HG03139 (cell line): Measurements from ENCODE around the gene FPGS.
A peak's percentile ranks its signal among the peaks of the same experiment; 100 is the strongest.
"Not testable (repeated sequence)": the region's sequence is repeated elsewhere in the genome, so short reads cannot be mapped to it uniquely, and the experiment has no call there.

Source experiments
- ATAC-seq: cut with Tn5 transposase; IDR thresholded peaks from one replicate; pipeline ENCODE4 v1.9.1; 2021; ENCODE audit not compliant: unreplicated experiment

Gene FPGS

GRCh38 chr9:127770905-127771569 lies 31.6 kb upstream of the FPGS start:
- peak; percentile 90 for ATAC-seq

GRCh38 chr9:127771570-127772189 lies 31.0 kb upstream of the FPGS start:
- no peak for ATAC-seq

- ATAC-seq: no peak
Measured at GRCh38 chr9:127772603-127773002, 30.1 kb upstream of the FPGS start.

GRCh38 chr9:127773272-127773671 lies 29.4 kb upstream of the FPGS start:
- no peak for ATAC-seq

GRCh38 chr9:127773981-127774380 lies 28.7 kb upstream of the FPGS start:
- ATAC-seq: no peak

GRCh38 chr9:127776195-127776923 lies 26.3 kb upstream of the FPGS start:
- ATAC-seq: no peak

GRCh38 chr9:127776924-127777289 lies 25.8 kb upstream of the FPGS start:
- no peak for ATAC-seq

GRCh38 chr9:127777368-127777980 lies 25.2 kb upstream of the FPGS start:
- no peak for ATAC-seq

- no peak for ATAC-seq
Measured at GRCh38 chr9:127778280-127779135, 24.2 kb upstream of the FPGS start, which contains the start of gene SH2D3C. Gene SH2D3C, minus strand, starts transcription at chr9:127778666. Its CDS starts 39 bp downstream, at chr9:127778627.

- no peak for ATAC-seq
Measured at GRCh38 chr9:127779136-127779981, 23.3 kb upstream of the FPGS start.

- ATAC-seq: no peak
Measured at GRCh38 chr9:127780126-127780885, 22.4 kb upstream of the FPGS start.

GRCh38 chr9:127780909-127781308 lies 21.8 kb upstream of the FPGS start:
- not testable (repeated sequence) for ATAC-seq

GRCh38 chr9:127781806-127782205 lies 20.9 kb upstream of the FPGS start:
- no peak for ATAC-seq

- ATAC-seq: no peak
Measured at GRCh38 chr9:127783111-127784008, 19.3 kb upstream of the FPGS start.

- peak; percentile 41 for ATAC-seq
Measured at GRCh38 chr9:127785023-127785932, 17.4 kb upstream of the FPGS start.

GRCh38 chr9:127785933-127786772 lies 16.5 kb upstream of the FPGS start, which contains the start of gene CDK9:
Gene CDK9, plus strand, starts transcription at chr9:127786034. Its CDS starts 115 bp downstream, at chr9:127786149.
- ATAC-seq: peak; percentile 42
